Right renal cortex interstitium (tissue), 3 donors: ENCODE measurements around the gene ZMAT2. TPM values are rescaled to one million over a fixed set of nuclear protein-coding genes. Genes with fewer than 3 reads are reported as not detected.
"Not testable (repeated sequence)": the region's sequence is repeated elsewhere in the genome, so short reads cannot be mapped to it uniquely, and the experiment has no call there.

ENCODE experiments used
- DNase-seq, 3 donors: peaks; one replicate each; pipeline ENCODE4 v3.0.0-alpha.2; 2013; ENCODE audit warnings: low read depth in 3 of 3, low spot score in 2 of 3
- polyA plus RNA-seq, 3 donors: library from polyadenylated mRNA; unstranded; fragments of 120-200 nt; gene quantifications; one replicate each; pipeline ENCODE4 v1.2.1, GENCODE V29; 2013; ENCODE audit not compliant: insufficient read length in 3 of 3

ZMAT2 gene
- polyA plus RNA-seq, 3 donors, result 147 to 162 (median 157) TPM

DNA sequence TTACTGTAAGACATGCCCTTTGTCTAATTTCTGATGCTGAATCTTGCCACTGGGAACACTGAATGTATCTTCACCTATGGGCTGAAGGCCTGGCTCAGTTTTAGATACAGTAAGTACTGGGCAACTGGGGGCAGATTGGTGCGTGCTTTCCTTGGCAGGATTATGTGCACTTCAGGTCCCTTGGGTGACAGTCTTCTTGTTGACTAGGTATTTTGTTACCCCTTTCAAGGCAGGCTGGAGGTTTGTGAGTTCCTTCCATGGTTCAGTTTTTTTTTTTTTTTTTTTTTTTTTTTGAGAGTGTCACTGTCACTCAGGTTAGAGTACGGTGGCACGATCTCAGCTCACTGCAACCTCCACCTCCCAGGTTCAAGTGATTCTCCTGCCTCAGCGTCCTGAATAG, 7.6 kb downstream of the ZMAT2 start:
- DNase-seq, result no peak

DNA sequence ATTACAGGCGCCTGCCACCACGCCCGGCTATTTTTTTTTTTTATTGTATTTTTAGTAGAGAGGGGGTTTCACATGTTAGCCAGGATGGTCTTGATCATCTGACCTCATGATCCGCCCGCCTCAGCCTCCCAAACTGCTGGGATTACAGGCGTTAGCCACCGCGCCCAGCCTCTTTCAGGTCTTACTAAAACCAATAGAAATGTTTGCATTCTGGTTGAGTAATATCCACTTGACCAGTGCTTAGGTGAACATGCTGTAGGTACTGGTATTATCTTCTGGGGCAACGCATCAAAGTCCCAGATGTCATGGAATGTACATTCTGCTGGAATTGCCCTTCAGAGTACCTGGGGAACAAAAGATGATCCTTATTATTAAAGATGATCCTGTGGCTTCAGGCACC, 8.5 kb downstream of the ZMAT2 start:
- DNase-seq, result not testable (repeated sequence)

DNA sequence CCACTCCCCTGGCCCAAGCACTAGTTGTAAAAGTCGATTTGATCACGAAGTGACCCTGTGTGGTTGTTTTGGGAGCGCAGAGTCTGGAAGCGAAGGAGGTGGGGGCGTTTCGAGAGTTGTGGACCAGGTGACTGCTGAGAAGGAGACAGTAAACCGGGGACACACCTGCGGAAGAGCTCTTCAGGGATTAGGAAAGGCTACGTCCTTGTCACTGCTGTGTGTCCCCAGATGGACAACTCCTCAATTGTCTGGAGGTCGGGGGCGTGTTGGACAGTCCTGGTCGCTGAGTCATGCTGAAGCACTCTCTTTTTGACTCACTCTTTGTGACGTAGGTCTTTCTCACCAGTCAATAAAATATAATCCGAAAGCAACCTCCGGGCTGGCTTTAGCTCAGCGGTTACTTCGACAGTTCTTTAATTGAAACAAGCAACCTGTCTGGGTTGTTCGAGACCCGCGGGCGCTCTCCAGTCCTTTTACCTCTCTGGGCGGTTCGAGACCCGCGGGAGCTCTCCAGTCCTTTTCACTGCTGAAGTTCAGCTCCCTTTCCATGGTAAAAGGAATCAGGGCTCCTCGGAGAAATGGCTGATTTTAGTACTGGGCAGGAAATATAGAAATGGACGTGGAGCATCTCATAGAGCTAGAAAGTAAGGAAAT, 10.8 kb downstream of the ZMAT2 start:
- peak in 1 of 3 donors; percentile 53 for DNase-seq

DNA sequence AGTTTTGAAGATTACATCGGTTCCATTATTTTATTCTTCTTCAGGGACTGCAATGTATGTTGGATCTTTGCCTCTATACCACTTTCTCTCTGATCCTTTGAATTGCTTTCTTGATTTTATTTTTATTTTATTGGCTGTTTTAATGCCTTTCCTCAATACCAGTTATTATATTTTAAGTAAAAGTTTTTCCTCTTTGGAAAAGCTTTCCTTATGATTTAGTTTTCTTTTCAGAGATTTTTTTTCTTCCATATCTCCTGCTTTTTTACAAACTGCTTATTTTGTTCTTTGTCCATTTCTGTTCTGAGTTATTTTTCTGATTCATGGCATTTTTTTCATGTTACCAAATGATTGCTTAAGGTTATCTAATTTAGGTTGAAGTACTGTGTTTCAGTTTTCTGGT, 11.5 kb downstream of the ZMAT2 start:
- no peak for DNase-seq

DNA sequence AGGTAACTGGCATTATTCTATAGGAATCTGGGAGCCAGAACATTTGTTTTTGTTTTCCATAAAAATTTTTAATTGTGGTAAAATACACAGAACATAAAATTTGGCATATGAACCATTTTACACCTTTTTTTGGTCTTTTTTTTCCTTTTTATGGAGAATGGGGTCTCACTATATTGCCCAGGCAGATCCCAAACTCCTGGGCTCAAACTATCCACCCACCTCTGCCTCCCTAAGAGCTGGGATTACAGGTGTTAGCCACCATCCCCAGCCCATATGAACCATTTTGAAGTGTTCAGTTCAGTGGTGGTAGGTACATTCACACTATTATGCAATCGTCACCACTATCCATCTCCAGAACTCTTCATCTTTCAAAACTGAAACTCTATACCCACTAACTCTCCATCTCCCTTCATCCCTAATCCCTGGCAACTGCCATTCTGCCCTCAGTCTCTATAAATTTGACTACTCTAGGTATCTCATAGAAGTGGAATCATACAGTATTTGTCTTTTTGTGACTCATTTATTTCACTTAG, 13.4 kb downstream of the ZMAT2 start:
- no peak for DNase-seq

DNA sequence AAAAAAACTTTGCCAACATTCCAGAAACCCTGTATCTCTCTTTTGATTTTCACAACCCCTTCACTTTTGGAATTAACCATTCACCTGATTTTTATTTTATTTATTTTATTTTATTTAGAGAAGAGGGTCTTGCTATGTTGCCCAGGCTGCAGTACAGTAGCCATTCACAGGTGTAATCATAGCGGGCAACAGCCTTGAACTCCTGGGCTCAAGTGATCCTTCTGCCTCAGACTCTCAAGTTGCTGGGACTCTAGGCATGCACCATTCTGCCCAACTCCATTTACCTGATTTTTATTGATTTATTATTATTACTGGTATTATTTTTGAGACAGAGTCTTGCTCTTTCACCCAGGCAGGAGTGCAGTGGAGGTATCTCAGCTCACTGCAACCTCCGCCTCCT, 16.0 kb downstream of the ZMAT2 start:
- DNase-seq, result not testable (repeated sequence)

DNA sequence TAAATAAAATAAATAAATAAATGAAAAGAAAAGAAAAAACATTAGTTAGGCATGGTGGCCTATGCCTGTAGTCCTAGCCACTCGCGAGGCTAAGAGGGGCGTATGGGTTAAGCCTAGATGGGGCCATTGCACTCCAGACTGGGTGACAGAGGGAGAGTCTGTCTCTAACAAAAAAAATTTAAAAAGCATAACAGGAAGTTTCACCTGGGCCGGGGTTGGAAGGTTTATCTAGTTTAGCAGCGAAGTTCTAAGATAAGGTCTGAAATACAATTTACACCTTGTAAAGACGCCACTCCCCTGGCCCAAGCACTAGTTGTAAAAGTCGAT, 18.0 kb downstream of the ZMAT2 start:
- no peak for DNase-seq

DNA sequence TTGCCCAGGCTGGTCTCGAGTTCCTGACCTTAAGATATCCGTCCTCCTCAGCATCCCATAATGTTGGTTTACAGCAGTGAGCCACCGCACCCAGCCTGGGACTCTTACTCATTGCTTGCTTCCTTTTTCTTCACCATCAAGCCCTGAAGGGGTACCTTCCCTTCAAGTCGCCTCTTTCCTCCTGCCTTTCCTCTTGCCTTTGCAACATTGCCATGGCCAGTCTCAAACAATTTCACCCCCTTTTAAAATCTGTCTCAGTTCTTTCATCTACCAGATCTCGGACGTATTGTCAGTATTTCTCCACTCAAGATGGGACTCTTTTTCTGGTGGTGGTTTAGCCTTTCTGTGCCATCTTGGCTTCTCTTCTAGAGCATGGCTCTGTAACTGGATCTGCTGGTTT, 20.5 kb downstream of the ZMAT2 start:
- DNase-seq, result not testable (repeated sequence)

DNA sequence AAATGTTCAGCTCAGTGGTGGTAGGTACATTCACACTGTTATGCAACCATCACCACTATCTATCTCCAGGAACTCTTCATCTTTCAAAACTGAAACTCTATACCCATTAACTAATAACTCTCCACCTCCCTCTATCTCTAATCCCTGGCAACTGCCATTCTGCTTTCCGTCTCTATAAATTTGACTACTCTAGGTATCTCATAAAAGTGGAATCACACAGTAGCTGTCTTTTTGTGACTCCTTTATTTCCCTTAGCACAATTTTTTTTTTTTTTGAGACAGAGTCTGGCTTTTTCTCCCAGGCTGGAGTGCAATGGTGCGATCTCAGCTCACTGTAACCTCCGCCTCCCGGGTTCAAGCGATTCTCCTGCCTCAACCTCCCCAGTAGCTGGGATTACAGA, 21.1 kb downstream of the ZMAT2 start:
- not testable (repeated sequence) for DNase-seq

DNA sequence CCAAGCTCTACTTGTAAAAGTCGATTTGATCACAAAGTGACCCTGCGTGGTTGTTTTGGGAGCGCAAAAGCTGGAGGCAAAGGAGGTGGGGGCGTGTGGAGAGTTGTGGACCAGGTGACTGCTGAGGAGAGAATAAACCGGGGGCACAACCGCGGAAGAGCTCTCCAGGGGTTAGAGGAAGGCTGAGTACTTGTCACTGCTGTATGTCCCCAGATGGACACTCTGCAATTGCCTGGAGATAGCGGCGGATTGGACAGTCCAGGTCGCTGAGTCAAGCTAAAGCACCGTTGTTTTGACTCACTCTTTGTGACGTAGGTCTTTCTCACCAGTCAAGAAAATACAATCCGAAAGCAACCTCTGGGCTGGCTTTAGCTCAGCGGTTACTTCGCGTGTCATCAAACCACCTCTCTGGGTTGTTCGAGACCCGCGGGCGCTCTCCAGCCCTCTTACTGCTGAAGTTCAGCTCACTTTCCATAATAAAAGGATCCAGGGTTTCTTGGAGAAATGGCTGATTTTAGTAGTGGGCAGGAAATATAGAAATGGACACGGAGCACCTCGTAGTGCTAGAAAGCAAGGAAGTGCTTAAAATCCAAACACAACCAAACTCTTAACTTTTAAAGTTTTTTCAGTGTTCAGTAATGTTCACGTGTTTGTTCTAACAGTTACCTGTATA, 25.7 kb downstream of the ZMAT2 start:
- DNase-seq, result peak; percentile 14 to 29 (median 21)

DNA sequence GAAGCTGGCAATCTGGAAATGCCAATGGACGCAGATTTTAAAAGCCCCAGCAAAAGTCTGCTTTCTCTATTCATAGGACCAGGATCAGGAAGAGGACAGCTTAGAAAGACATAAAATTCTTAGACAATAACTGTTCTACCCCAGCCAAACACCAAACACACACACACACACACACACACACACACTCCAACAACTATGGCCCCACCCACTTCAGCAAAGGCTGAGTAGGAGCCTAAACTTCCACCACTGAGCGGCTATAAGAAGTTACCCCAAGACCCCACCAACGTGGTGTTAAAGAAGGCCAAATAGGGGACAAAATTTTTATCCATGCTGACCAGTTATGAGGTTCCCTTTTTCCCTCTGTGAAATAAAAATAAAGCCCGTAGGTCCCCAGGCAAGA, 32.9 kb downstream of the ZMAT2 start:
- no peak for DNase-seq

DNA sequence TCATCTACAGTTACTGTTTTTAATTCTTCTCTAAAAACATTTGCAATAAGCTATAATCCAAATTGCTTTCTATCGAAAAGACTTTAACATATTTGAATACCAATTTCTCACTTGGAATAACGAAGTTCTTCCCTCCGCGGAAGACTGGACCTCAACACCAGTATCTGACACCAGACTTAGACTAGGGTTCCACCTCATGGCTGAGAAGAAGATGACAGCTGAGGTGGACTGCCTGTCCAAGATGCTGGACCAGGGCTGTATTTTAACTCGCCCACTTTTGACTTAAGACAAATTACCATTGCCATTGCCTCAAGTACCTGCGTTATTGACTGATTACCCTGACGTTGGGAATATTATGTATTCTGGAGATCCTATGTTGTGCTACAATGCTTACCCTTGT, 34.1 kb downstream of the ZMAT2 start:
- DNase-seq, result no peak

DNA sequence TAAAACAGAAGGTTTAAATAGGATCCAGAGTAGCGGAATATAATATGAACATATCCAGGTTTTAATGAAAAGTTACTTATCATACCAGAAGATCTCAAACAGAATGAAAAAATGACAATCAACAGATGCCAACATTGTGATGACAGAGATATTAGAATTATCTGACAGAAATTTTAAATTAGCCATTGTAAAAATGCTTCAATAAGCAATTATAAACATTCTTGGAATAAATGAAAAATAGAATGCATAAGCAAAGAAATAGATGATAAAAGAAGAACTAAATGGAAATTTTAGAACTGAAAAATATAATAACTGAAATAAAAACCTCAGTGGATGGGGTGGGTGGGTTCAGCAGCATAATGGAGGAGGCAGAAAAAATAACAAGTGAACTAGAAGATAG, 37.2 kb downstream of the ZMAT2 start:
- no peak for DNase-seq

DNA sequence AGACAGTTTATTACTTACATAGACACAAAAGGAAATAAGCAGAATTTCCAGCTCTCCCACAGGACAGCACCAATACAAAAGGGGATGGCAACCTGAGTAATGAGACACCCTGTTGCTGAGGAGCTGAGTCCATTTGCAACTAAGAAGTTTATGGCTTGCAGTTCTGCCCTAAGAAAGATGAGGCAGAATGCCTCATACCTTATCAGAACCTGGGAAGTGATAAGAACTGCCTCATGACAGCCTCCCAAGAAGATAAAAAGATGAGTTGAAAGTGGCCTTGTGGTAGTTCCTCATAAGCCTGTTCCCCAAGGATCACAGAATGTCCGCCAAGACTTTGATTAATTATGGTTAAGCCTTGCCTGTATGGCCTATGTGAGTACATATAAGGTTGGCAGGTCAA, 41.7 kb downstream of the ZMAT2 start:
- DNase-seq, result no peak

DNA sequence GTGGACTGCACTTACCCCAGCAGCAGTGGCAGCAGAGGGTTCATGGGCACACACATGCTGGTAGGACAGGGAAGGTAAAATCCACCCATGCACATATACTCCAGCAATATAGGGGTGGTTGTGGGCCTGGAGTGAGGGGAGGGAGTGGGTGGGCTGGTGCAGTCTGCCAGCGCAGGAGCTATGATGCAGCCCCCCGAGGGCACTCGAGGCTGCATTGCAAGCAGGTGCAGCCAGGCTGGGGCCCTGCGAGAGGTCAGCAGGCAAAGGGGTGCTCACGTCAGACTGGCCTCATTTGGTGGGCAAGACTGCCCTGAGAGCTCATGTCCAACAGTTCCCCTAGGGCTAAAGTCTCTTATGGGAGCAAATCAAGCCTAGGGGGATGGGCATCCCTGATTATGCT, 53.3 kb downstream of the ZMAT2 start:
- DNase-seq, result no peak

Other genes with a start within 250 kb of the ZMAT2 start
- gene EIF4EBP3, start 152.8 kb upstream of the ZMAT2 start, polyA plus RNA-seq, result 10 to 100 TPM in 1 of 3 donors, 1 to 10 TPM in 2; 9.8 to 11.5 (median 9.9) TPM
- gene SRA1, start 143.0 kb upstream of the ZMAT2 start, polyA plus RNA-seq, result 10 to 100 TPM; 20.3 to 22.8 (median 21.9) TPM
- gene APBB3, start 135.8 kb upstream of the ZMAT2 start, polyA plus RNA-seq, result 10 to 100 TPM; 23.8 to 33.1 (median 30.5) TPM
- 10 to 100 TPM; 79.0 to 91.7 (median 79.8) TPM for gene SLC35A4, start 135.6 kb upstream of the ZMAT2 start, polyA plus RNA-seq
- gene CD14, start 67.3 kb upstream of the ZMAT2 start, polyA plus RNA-seq, result 1 to 10 TPM; 5.6 to 7.6 (median 7.5) TPM
- gene TMCO6, start 61.0 kb upstream of the ZMAT2 start, polyA plus RNA-seq, result 10 to 100 TPM; 15.4 to 16.9 (median 16.6) TPM
- 10 to 100 TPM; 66.7 to 84.4 (median 75.4) TPM for gene NDUFA2, start 52.8 kb upstream of the ZMAT2 start, polyA plus RNA-seq
- gene IK, start 52.6 kb upstream of the ZMAT2 start, polyA plus RNA-seq, result 100 to 1,000 TPM; 180 to 194 (median 192) TPM
- 10 to 100 TPM; 12.8 to 13.7 (median 13.2) TPM for gene WDR55, start 35.5 kb upstream of the ZMAT2 start, polyA plus RNA-seq
- gene DND1, start 26.9 kb upstream of the ZMAT2 start, polyA plus RNA-seq, result not detected
- gene HARS1, start 9.1 kb upstream of the ZMAT2 start, polyA plus RNA-seq, result 10 to 100 TPM; 67.2 to 71.7 (median 71.1) TPM
- 10 to 100 TPM; 43.1 to 47.5 (median 45.4) TPM for gene HARS2, start 9.0 kb upstream of the ZMAT2 start, polyA plus RNA-seq
- gene PCDHA1, start 85.7 kb downstream of the ZMAT2 start, polyA plus RNA-seq, result under 1 TPM in 2 of 3 donors, not detected in 1; 0.06 to 0.08 TPM
- gene PCDHA2, start 94.4 kb downstream of the ZMAT2 start, polyA plus RNA-seq, result under 1 TPM; 0.23 to 0.40 (median 0.35) TPM
- gene PCDHA3, start 100.6 kb downstream of the ZMAT2 start, polyA plus RNA-seq, result under 1 TPM; 0.22 to 0.65 (median 0.45) TPM
- gene PCDHA4, start 106.6 kb downstream of the ZMAT2 start, polyA plus RNA-seq, result 1 to 10 TPM in 2 of 3 donors, under 1 TPM in 1; 0.86 to 1.3 (median 1.3) TPM
- under 1 TPM; 0.04 to 0.12 (median 0.08) TPM for gene PCDHA5, start 121.2 kb downstream of the ZMAT2 start, polyA plus RNA-seq
- gene PCDHA6, start 127.5 kb downstream of the ZMAT2 start, polyA plus RNA-seq, result under 1 TPM; 0.33 to 0.47 (median 0.44) TPM
- under 1 TPM; 0.20 to 0.47 (median 0.22) TPM for gene PCDHA7, start 133.8 kb downstream of the ZMAT2 start, polyA plus RNA-seq
- gene PCDHA8, start 140.7 kb downstream of the ZMAT2 start, polyA plus RNA-seq, result under 1 TPM in 2 of 3 donors, not detected in 1; 0.06 TPM
- under 1 TPM in 1 of 3 donors, not detected in 2; 0.03 TPM for gene PCDHA9, start 147.9 kb downstream of the ZMAT2 start, polyA plus RNA-seq
- gene PCDHA10, start 155.4 kb downstream of the ZMAT2 start, polyA plus RNA-seq, result 1 to 10 TPM in 1 of 3 donors, under 1 TPM in 2; 0.51 to 2.1 (median 0.62) TPM
- gene PCDHA11, start 168.5 kb downstream of the ZMAT2 start, polyA plus RNA-seq, result under 1 TPM; 0.16 to 0.76 (median 0.19) TPM
- under 1 TPM; 0.06 to 0.14 (median 0.08) TPM for gene PCDHA12, start 174.9 kb downstream of the ZMAT2 start, polyA plus RNA-seq
- under 1 TPM in 1 of 3 donors, not detected in 2; 0.08 TPM for gene PCDHA13, start 181.7 kb downstream of the ZMAT2 start, polyA plus RNA-seq
- gene PCDHAC1, start 225.9 kb downstream of the ZMAT2 start, polyA plus RNA-seq, result under 1 TPM; 0.04 to 0.10 (median 0.04) TPM